Measurements from ENCODE around the gene MINAR1.

DNA sequence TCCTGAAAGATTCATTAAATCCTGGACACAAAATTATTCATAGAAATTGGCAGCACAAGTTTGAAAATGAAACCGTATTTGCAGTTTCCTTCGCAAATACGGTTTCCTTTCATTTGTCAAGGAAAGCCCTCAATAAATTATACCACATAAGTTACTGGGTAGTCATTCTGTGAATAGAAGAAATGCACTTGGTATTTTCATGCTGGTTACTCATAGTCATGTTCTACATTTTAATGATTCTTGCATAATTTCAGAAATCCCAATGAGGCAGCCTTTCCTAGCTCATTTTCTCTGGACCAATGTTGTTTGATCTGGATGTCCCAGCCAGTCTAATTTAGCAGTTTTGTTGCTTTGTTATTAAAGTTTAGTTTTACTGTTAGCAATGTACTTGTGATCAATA lies 43.2 kb downstream of the MINAR1 start:
- TF ChIP-seq POLR2A (IDR thresholded peaks at IDR 0.05) = no peak
- no peak for TF ChIP-seq CTCF (IDR thresholded peaks at IDR 0.05)
- no peak for TF ChIP-seq EP300 (IDR thresholded peaks at IDR 0.05)

All from gastroesophageal sphincter (tissue), 3 donors.